HG03280 (cell line): ENCODE results near the gene PPP4C.

ENCODE experiments used
- ATAC-seq: cut with Tn5 transposase; IDR thresholded peaks from one replicate; pipeline ENCODE4 v1.9.1; 2021; ENCODE audit warnings: mild to moderate bottlenecking, moderate library complexity; ENCODE audit not compliant: unreplicated experiment

PPP4C gene

DNA sequence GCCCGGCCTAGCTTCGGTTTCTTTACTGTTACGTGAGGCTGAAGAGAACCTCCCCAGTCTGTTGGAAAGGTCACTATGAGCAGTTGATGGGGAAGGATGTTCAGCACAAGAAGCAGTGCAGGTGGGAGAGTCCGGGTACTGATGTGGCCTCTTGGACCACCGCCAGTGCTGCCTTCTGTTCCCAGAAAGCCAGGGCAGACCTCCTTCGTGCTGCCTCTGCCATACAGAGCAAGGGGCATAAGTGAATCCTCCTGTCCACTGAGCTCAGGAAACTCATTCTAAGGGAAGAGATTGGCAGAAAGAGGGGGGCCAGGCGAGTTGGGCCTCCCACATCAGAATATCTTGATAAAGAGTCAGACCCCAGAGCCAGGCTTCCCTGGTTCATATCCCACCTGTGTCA is 3.7 kb downstream of the PPP4C start:
- ATAC-seq, result no peak

DNA sequence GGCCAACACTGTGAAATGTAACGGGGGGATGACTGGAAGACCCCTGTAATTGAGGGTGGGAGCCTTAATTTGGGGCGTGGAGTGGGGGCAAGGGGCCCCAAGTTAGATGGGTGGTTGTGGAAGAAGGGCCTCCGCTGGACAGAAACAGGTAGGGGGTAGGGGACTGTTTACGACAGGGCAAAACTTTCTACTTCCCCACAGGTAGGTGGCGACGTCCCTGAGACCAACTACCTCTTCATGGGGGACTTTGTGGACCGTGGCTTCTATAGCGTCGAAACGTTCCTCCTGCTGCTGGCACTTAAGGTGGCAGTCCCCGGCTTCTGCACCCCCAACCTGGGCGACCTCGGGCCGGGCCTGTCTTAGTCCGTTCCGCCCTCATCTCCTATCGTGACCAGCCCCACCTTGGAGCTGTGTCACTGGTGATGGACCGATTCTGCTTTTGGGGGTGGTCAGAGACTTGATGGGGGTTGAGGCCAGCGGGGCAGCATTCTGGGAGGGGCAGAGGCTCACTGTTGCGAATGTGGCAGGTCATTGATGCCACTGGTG is 6.8 kb downstream of the PPP4C start:
- no peak for ATAC-seq

DNA sequence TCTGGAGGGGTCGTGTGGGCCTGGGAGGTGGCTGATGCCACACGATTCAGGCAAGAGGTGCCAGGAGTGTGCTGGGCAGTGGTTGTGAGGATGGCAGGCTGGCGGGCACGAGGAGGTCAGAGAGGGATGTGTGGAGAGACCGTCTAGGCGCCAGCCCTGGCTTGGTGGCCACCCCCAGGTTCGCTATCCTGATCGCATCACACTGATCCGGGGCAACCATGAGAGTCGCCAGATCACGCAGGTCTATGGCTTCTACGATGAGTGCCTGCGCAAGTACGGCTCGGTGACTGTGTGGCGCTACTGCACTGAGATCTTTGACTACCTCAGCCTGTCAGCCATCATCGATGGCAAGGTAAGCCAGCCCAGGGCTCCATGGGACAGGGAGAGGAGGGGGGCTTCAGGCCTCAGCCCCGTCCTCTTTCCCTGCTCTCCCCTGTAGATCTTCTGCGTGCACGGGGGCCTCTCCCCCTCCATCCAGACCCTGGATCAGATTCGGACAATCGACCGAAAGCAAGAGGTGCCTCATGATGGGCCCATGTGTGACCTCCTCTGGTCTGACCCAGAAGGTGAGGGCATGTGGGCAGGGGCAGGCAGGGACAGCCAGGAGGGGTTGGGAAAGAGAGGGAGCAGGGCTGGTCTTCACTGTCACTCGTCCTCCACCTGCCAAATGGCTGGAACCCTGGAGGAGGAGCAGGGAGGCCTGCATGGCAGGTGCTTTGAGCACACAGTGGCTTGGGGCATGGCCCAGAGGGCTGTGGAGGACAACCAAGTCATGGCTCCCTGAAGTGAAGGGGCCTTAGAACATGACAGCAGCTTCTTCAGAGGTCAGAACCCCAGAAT is 7.6 kb downstream of the PPP4C start:
- ATAC-seq, result no peak

DNA sequence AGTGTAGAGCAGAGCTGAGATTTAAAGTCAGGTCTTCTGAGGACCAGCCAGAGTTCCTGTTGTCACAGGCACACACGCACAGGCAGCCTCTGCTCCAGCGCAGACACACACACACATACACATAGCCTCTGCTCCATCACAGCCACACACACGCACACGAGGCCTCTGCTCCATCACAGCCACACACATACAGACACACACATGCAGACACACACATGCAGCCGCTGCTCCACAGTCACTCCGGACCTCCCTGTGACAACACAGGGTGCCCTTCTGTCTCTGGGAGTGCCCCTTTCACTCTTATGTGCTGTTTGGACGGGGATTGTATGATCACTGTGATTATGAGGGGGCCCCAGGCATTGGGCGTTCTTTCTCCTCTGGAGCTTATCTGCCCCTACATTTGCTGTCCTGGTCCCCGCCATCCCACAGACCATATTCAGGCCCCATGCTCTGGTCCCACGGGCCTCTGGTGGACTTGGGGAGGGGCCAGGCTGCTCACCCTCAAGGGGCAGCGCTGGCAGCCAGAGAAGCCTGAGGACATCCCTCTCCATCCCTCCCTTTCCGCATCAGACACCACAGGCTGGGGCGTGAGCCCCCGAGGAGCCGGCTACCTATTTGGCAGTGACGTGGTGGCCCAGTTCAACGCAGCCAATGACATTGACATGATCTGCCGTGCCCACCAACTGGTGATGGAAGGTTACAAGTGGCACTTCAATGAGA is 8.5 kb downstream of the PPP4C start:
- ATAC-seq, result no peak

DNA sequence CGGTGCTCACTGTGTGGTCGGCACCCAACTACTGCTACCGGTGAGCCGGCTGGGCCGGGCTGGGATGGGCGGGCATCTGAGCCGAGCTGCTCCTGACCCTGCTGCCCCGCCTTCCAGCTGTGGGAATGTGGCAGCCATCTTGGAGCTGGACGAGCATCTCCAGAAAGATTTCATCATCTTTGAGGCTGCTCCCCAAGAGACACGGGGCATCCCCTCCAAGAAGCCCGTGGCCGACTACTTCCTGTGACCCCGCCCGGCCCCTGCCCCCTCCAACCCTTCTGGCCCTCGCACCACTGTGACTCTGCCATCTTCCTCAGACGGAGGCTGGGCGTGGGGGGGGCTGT is 9.0 kb downstream of the PPP4C start:
- ATAC-seq, result no peak

DNA sequence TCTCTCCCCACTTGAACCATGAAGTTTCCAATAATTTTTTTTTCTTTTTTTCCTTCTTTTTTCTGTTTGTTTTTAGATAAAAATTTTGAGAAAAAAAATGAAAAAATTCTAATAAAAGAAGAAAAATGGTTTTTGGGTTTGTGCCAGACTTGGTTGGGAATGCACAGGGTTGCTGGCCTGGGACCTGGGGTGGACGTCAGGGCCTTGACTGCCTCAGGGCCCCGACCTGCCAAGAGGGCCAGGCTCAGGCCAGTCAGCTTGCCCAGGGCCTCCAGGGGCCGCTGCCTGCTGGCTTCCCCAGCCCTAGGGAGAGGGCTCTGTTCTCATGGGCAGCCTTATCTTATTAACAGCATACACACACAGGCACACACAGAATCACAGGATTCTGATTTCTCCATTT is 9.5 kb downstream of the PPP4C start:
- no peak for ATAC-seq

DNA sequence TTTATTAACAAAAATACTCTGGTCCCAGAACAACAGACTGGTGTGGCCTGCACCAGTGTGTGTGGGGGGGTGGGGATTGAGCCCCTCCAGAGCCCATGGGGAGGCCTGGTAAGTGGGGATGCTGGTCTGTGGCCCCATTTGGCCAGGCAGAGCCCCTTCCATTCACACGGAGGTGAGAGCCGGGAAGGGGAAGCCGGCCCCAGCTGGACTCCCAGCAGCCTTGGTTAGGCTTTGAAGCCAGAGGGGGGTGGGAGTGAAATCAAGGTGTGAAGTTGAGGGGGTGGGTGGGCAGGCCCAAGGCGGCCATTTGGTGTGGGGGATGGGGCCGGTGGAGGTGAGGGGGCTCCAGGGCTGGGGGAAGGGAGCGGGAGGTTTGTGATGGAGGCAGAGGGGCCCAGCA is 10.0 kb downstream of the PPP4C start:
- no peak for ATAC-seq

DNA sequence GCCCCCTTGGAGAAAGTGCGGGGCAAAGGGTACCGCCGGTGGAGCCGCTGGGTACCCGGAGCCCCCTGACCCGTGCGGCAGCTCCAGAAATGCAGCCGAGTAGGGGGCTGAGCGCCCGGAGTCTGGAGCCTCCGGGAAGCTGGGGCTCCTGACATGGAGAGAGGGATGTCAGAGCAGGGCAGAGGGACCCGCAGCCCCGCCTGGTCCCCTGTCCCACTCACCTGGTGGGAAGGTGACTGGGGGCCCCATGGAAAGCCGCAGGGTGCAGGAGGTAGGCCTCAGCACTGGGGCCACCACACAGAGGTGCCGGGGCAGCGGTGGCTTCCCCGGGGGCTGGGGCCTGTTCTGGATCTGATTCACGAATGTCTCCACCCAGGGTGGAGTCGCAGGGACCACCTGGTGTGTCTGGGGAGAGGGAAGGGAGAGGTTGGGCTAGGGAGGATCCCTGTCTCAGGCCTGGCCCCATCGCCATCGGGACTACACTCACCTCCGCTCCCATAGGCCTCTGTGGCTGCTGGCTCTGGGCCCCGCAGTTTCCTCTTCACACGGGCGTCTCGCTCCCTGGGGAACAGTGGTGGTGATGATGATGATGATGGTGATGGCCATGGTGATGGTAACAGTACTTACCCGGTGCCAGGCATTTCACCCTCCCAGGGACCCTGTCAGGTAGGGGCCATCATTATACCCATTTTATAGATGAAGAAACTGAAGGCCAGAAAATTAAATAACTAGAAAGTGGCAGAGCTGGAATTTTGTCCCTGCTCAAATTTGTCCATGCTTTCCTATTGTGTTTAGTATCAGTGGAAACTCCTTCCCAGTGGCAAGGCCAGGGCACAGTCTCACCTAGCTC is 10.7 kb downstream of the PPP4C start:
- no peak for ATAC-seq

DNA sequence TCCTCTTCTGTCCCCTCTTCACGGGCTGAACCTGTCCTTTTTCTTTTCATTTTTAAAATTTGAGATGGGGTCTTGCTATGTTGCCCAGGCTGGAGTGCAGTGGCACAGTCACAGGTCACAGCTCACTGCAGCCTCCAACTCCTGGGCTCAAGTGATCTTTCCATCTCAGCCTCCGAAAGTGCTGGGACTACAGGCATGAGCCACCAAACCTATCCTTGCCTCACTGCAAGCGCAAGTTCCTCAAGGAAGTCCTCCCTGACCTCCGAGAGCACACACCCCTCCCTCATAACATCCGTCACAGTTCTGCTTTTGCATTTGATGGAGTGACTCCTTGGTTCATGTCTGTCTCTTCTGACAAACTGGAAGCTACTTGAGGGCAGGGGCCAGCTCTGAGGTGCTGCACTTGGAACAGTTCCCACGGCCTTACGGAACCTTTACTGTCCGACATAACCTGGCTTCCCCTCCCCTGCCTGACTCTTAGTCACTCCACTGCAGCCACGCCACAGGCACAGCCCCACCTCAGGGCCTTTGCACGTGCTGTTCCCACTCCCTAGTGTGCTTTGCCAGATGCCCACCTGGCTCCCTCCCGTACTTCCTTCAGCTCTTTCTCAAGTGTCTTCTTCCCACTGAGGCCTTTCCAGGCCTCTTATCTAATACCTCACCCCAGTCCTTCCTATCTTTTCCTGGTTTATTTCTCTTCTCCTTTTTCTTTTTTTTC is 11.5 kb downstream of the PPP4C start:
- ATAC-seq, result no peak

DNA sequence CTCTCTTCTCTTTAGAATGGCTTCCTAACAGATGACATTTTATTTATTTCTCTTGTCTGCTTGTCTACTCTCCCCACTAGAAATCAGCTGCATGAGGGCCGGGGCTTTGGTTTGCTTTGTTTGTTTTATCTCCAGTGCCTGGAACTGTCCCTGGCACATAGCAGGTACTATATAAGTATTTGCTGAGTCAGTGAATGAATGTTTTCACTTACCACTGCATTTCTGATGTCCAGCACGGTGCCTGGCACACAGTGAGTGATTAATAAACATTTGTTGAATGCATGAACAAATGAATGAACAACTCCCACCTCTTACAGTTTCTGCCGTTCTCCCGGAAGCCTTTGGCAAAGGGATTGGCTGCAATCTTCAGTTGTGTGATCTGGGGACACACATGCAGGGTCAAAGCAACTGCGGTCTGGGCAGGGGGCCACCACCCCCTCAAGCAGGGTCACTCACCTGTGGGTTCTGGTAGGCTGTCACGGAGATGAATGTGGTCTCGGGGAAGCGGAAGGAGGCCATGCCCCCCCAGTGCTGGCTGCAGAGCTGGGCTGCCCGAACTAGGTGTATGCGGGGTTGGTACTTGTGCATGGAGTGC is 12.5 kb downstream of the PPP4C start:
- ATAC-seq, result no peak

DNA sequence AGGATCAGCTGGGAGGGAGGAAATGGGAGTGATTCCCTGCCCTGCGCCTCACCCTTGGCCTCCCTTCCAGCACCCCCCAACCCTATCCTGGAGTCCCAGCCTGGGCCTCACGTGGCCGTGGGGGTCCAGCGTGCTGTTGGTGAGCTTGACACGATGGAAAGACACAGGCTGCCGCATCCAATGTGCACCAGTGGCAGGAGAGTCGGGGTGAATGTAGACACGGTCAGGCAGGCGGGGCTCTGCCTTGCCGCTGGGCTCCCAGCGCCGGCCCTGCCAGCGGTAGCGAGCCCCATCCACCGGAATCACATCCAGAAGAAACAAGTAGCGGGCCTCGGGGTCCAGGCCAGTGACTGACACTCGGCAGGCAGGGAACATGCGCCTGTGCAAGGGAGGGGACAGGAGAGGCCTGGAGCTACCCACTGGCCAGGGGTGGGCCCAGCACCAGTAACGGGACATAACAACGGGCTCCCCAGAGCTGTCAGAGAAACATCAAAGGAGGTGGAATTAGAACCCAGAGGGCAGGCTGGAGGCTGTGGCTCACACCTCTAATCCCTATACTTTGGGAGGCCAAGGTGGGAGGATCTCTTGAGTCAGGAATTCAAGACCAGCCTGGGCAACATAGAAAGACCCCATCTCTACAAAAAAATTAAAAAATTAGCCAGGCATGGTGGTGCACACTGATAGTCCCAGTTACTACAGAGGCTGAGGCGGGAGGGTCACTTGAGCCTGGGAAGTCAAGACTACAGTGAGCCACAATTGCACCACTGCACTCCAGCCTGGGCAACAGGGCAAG is 13.2 kb downstream of the PPP4C start:
- ATAC-seq, result no peak

DNA sequence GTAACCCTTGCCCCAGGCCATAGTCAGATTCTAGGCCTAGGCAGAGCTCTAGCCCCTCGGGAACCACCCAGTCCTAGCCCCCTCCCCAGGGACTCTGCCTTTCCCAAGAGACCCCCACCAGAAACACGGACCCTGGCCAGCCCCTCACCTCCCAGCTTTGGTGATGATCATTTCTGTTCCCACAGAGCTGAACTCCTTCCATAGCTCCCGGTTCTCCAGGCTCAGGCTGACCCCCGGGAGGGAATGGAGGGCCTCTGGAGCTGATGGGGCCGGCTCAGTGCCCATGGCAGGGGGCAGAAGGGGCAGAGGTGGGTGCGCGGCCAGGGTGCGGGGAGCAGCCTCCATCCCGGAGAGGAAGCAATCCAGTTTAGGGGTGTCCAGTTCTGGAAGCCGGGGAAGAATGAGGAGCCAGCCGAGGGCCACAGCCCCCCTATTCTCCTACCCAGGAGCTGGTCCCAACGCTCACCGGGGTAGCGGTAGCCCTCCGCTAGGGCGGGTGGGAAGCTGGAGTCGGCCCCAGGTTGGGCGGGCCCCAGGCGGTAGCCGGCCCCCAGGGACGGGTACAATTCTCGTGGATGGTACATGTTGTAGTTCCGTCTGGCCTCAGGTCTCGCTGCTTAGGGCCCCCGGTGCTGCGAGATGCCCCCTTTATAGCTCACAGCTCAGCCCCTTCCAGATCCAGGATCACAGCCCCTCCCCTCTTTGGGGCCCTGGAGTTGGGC is 15.0 kb downstream of the PPP4C start:
- no peak for ATAC-seq

DNA sequence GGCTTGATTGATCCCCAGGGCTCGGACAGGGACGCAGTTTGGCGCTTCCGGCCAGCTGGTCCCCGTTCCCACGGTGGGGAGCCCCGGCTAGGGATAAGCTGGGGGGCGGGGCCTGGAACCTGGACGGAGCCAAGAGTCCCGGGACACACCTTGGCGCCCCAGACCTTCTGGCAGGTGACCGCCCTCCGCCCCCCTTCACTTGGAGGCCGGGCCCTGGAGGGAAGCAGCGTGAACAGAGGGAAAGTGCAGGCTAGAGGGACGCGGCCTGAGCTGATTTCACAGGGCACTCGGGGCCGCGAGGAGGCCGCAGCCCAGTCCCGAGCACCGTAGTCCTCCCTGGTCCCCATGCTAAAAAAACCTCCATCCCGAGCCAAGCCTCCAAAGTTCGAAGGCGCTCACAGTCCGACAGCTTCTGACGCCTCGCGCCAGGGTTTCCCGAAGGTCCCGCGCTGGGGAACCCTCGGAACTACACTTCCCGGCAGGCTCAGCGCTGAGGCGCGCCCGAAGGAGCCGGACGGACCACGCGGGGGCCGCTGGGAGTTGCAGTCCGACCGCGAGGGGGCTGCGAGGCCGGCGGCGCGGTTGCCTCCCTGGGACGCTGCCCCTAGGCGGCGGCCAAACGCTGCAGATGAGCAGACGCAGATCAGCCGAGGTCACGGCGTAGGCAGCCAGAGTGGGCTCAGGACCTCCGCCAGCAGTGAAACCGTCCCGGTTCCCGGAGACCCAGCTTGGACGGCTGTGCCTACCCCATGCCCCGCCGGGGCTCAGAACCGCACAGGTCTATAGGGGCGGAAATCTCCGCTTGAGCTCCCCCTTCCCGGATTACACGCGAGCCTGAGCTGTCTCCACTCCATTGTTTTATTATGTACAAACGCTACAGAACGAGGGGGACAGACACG is 15.9 kb downstream of the PPP4C start, which contains the start of gene TBX6:
Gene TBX6 (minus strand): TSS at position 451 of the 899 bp plus-strand sequence. CDS start 731 bp downstream, outside the sequence.
- ATAC-seq, result peak; percentile 66

DNA sequence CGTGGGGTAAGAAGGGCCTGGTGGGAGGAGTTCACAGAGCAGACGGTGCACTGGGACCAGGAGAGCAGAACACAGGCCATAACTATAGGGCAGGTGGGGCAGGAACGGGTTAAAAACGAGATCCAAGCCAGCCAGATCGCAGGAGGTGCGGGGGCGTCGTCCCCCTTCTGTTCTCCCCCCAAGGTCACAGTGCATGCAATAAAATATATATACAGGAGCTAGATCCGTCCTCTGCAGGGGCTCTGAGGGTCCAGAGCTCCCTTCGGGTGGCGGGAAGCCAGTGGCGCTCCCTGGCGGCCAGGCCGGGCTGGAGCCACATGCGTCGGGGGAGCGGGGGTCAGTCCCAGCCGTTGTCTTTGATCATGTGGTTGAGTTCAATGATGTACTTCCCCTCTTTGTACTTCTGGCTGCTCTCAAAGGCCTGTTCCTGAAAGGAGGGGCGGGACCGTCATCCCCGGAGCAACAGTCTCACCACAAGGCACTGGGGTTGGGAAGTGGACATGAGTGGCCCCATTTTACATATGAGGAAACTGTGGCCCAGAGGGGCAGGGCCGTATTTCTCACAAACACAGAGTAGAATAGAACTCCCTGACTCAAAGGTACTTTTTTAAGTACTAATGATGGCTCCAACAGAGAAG is 16.7 kb downstream of the PPP4C start:
- ATAC-seq, result peak; percentile 43

DNA sequence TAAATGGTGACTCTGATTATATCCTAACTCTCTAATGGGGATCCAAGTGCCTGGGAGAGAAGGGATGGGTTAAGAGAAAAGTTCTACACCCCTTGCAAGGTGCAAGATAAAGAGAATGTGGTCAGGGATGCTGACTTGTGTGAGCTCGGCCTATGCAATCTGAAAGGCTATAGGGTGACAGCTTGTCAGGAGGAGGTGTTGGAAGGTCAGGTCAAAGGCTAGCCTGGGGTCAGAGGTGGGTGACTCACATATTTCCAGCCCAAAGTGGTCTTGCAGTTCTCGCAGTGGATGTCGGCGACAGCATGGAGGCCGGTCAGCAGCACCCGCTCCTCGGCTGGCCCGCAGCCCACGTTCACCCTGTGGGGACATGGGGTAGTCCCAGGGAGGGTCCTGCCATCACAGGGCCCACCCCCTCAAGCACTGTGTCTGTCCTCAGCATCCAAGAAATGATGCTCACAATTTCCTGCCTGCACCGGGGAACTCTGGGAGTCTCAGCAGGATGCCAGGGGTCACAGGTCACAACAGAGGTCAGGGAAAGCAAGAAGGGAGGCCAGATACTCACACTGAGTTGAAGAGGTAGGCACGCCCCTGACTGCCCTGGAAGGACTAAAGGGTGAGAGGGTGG is 18.9 kb downstream of the PPP4C start:
- no peak for ATAC-seq

DNA sequence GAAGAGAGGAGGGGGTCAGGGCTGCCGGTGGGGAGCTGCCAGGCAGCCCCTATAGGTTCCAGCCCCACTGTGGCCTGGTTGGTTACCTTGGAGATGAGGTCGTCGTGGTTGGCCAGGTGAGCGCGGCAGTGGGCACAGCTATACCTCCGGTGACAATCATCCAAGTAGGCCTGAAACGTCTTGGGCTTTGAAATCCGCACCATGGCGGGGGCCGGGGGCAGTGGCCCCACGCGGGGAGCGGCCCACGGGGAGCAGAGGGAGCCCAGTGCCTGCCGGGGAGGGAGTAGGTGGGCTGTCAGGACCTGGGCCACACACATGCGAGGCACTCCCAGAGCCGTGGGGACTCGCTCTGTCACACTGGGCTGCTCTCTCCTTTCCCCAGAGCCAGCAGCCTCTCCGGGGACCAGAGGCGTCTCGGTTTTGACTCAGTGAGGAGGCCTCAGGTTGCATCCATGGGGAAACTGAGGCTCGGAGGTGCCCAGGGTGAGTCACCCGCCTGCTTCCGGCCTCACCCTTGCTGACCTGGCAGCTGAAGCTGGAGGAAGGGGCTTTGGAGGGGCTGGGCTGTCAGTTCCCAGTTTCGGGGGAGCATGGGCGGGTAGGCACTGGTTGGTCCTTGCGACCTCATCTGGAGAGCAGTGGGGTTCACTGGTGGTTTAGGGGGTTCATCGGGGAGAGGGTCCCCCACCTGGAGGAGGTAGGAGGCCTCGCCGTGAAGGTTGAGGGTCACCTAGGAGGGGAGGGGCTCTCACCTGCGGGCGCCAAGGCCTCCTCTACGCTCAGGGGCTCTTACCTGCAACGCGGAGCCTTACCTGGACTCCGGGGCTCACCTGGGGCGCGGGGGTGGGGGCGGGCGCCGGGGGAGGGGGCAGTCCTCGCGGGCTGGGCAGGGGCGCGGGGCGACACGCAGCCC is 19.6 kb downstream of the PPP4C start:
- no peak for ATAC-seq
